Measurements from ENCODE around the gene UBE2I.

UBE2I gene

GRCh38 chr16:1362807-1363206, 53.4 kb downstream of the UBE2I start:
- ChIA-PET CTCF (interaction anchor here (0.6 to 4.0 kb wide), 13 partner anchors 8 to 339 kb away, joined by 3 to 30 read pairs (median 4); partner anchors contain the start of gene UNKL), POLR2A (interaction anchor here (1.0 to 2.5 kb wide), 2 partner anchors 17 to 58 kb away, joined by 3 to 14 read pairs; partner anchors contain the start of gene UQCC4)
- TF ChIP-seq ZNF626 (tag by site-specific recombination; IDR thresholded peaks at IDR 0.05) = no peak
- TF ChIP-seq, protein P1, sequence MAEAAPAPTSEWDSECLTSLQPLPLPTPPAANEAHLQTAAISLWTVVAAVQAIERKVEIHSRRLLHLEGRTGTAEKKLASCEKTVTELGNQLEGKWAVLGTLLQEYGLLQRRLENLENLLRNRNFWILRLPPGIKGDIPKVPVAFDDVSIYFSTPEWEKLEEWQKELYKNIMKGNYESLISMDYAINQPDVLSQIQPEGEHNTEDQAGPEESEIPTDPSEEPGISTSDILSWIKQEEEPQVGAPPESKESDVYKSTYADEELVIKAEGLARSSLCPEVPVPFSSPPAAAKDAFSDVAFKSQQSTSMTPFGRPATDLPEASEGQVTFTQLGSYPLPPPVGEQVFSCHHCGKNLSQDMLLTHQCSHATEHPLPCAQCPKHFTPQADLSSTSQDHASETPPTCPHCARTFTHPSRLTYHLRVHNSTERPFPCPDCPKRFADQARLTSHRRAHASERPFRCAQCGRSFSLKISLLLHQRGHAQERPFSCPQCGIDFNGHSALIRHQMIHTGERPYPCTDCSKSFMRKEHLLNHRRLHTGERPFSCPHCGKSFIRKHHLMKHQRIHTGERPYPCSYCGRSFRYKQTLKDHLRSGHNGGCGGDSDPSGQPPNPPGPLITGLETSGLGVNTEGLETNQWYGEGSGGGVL (tag by site-specific recombination; IDR thresholded peaks at IDR 0.05) = no peak
- no peak for TF ChIP-seq ZFP41 (tag by site-specific recombination; IDR thresholded peaks at IDR 0.05; ENCODE audit: borderline replicate concordance)
- TF ChIP-seq ZNF600 (tag by site-specific recombination; IDR thresholded peaks at IDR 0.05) = no peak
- no peak for TF ChIP-seq BCL6B (tag by site-specific recombination; IDR thresholded peaks at IDR 0.05)
- peak; percentile 95 for TF ChIP-seq SCRT1 (tag by site-specific recombination; IDR thresholded peaks at IDR 0.05; ENCODE audit: borderline replicate concordance)
- H3K4me3 ChIP-seq (ENCODE audit: low read depth, low read length) = no peak overlapping the region
- H3K9me3 ChIP-seq (ENCODE audit: control insufficient read depth, insufficient read depth, low read depth, low read length) = no peaks in the 10 kb centered on the region
- no peak overlapping the region for H3K27ac ChIP-seq (ENCODE audit: extremely low read depth, low read depth, low read length)
- H3K36me3 ChIP-seq (ENCODE audit: control insufficient read depth in 2 of 2, insufficient read depth in 1 of 2, low read length in 2 of 2) = peaks cover 8 to 80% of the 10 kb centered on the region in 2 experiments; a peak in 2 of 3 replicates
- no peaks in the 10 kb centered on the region for H3K4me1 ChIP-seq (ENCODE audit: control insufficient read depth, insufficient read depth, low read length)

- Histone ChIP-seq H3K27ac (ENCODE audit: extremely low read depth, low read depth, low read length) (no peak overlapping the region), H3K36me3 (ENCODE audit: control insufficient read depth in 2 of 2, insufficient read depth in 1 of 2, low read length in 2 of 2) (peaks cover 8 to 83% of the 10 kb centered on the region in 2 experiments; a peak in 2 of 3 replicates), H3K4me1 (ENCODE audit: control insufficient read depth, insufficient read depth, low read length) (no peaks in the 10 kb centered on the region), H3K4me3 (ENCODE audit: low read depth, low read length) (no peak overlapping the region), H3K9me3 (ENCODE audit: control insufficient read depth, insufficient read depth, low read depth, low read length) (no peaks in the 10 kb centered on the region)
- POLR2A ChIA-PET = interaction anchor here (1.0 to 2.5 kb wide), 2 partner anchors 16 to 57 kb away, joined by 3 to 14 read pairs; partner anchors contain the start of gene UQCC4
- CTCF ChIA-PET = interaction anchor here (0.5 to 4.0 kb wide), 23 partner anchors 9 to 344 kb away, joined by 3 to 30 read pairs (median 4); partner anchors contain the start of gene UNKL
- TF ChIP-seq ZNF10 (tag by site-specific recombination; IDR thresholded peaks at IDR 0.05) (peak; percentile 84), ZNF629 (tag by site-specific recombination; IDR thresholded peaks at IDR 0.05) (no peak), ZNF776 (tag by site-specific recombination; IDR thresholded peaks at IDR 0.05; ENCODE audit: borderline replicate concordance) (no peak), ZNF311 (tag by site-specific recombination; IDR thresholded peaks at IDR 0.05; ENCODE audit: borderline replicate concordance) (no peak), ELK4 (IDR thresholded peaks at IDR 0.05; ENCODE audit: borderline replicate concordance, low read depth, low read length) (no peak), ZNF324 (tag by site-specific recombination; IDR thresholded peaks at IDR 0.05) (no peak), RBAK (tag by site-specific recombination; IDR thresholded peaks at IDR 0.05) (no peak), ZNF549 (tag by site-specific recombination; IDR thresholded peaks at IDR 0.05) (no peak), KLF10 (tag by site-specific recombination; IDR thresholded peaks at IDR 0.05) (no peak), ZNF133 (tag by site-specific recombination; IDR thresholded peaks at IDR 0.05) (no peak), ZNF600 (tag by site-specific recombination; IDR thresholded peaks at IDR 0.05) (peak; percentile 62; the same call in 1 of the 2 replicates), ZNF202 (tag by site-specific recombination; IDR thresholded peaks at IDR 0.05; ENCODE audit: borderline replicate concordance) (no peak), ZEB2 (tag by site-specific recombination; IDR thresholded peaks at IDR 0.05) (peak; percentile 55; the same call in 1 of the 2 replicates), ZNF391 (tag by site-specific recombination; IDR thresholded peaks at IDR 0.05; ENCODE audit: borderline replicate concordance, low read depth) (no peak), ZFHX2 (tag by site-specific recombination; conservative IDR thresholded peaks at IDR 0.05) (0 out of 2 replicates have a peak, but pooled peaks have one; percentile 13), ZNF426 (tag by site-specific recombination; IDR thresholded peaks at IDR 0.05) (no peak), ZNF174 (tag by site-specific recombination; IDR thresholded peaks at IDR 0.05) (no peak), ZNF274 (IDR thresholded peaks at IDR 0.05; ENCODE audit: low read length) (no peak), ZNF274 (tag by site-specific recombination; IDR thresholded peaks at IDR 0.05; ENCODE audit: borderline replicate concordance) (no peak), ZNF112 (tag by site-specific recombination; IDR thresholded peaks at IDR 0.05) (no peak), SALL2 (tag by site-specific recombination; IDR thresholded peaks at IDR 0.05; ENCODE audit: borderline replicate concordance) (no peak)
- TF ChIP-seq, protein P2, sequence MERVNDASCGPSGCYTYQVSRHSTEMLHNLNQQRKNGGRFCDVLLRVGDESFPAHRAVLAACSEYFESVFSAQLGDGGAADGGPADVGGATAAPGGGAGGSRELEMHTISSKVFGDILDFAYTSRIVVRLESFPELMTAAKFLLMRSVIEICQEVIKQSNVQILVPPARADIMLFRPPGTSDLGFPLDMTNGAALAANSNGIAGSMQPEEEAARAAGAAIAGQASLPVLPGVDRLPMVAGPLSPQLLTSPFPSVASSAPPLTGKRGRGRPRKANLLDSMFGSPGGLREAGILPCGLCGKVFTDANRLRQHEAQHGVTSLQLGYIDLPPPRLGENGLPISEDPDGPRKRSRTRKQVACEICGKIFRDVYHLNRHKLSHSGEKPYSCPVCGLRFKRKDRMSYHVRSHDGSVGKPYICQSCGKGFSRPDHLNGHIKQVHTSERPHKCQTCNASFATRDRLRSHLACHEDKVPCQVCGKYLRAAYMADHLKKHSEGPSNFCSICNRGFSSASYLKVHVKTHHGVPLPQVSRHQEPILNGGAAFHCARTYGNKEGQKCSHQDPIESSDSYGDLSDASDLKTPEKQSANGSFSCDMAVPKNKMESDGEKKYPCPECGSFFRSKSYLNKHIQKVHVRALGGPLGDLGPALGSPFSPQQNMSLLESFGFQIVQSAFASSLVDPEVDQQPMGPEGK (tag by site-specific recombination; IDR thresholded peaks at IDR 0.05) = peak; percentile 33; the same call in 1 of the 2 replicates
Measured at GRCh38 chr16:1363501-1364041, 54.1 kb downstream of the UBE2I start.

All from HEK293 (cell line).